K562 (cell line): ENCODE measurements around the gene ZNF726.

ENCODE experiments used
- L3MBTL2 ChIP-seq: fragments of 450-650 bp; IDR thresholded peaks from 2 replicates; pipeline ENCODE4 v1.6.1; 2016; ENCODE audit warnings: mild to moderate bottlenecking, moderate library complexity
- MAX ChIP-seq: sonication (generic); formaldehyde crosslinking; IDR thresholded peaks from 2 replicates; pipeline ENCODE4 v1.9.0; 2022; ENCODE audit warnings: mild to moderate bottlenecking, missing genetic modification reagents
- SP2 ChIP-seq: IDR thresholded peaks from 2 replicates; pipeline ENCODE4 v1.6.1; 2011; ENCODE audit warnings: mild to moderate bottlenecking, low read depth, low read length, moderate library complexity; ENCODE audit not compliant: poor library complexity, severe bottlenecking; ENCODE audit errors: extremely low read depth
- TF ChIP-seq, protein P1 (sequence below): sonication (generic); formaldehyde crosslinking; IDR thresholded peaks from 2 replicates; pipeline ENCODE4 v1.4.0; 2020; ENCODE audit warnings: mild to moderate bottlenecking, missing genetic modification reagents

DNA sequence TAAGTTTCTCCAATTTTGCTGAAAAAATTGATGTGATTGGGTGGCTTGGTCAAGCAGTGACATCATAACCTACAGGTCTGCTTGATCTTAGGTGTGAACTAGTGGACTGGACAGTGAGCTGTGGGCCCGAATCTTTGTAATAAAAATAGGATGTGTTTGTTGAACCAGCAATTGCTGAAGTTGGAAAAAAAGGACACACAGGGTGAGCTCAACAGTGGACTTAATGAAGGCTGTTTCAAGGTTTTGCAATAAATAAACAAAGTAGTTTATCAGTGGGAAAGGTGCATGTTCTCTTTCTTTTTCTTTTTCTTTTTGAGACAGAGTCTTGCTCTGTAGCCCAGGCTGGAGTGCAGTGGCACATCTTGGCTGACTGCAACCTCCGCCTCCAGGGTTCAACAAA is 30.3 kb upstream of the ZNF726 start:
- no peak for TF ChIP-seq SP2
- TF ChIP-seq, protein P1, sequence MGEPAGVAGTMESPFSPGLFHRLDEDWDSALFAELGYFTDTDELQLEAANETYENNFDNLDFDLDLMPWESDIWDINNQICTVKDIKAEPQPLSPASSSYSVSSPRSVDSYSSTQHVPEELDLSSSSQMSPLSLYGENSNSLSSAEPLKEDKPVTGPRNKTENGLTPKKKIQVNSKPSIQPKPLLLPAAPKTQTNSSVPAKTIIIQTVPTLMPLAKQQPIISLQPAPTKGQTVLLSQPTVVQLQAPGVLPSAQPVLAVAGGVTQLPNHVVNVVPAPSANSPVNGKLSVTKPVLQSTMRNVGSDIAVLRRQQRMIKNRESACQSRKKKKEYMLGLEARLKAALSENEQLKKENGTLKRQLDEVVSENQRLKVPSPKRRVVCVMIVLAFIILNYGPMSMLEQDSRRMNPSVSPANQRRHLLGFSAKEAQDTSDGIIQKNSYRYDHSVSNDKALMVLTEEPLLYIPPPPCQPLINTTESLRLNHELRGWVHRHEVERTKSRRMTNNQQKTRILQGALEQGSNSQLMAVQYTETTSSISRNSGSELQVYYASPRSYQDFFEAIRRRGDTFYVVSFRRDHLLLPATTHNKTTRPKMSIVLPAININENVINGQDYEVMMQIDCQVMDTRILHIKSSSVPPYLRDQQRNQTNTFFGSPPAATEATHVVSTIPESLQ (CRISPR knock-in tag): no peak
- no peak for TF ChIP-seq L3MBTL2
- no peak for TF ChIP-seq MAX (CRISPR knock-in tag)
